ENCODE results near the gene NOL9.
"Not testable (repeated sequence)": the region's sequence is repeated elsewhere in the genome, so short reads cannot be mapped to it uniquely, and the experiment has no call there.

The NOL9 gene

GRCh38 chr1:6570987-6571386 lies 16.7 kb upstream of the NOL9 start:
- no peak for DNase-seq

- DNase-seq: no peak
Measured at GRCh38 chr1:6570100-6570499, 15.8 kb upstream of the NOL9 start.

- no peak for DNase-seq
Measured at GRCh38 chr1:6569033-6569432, 14.7 kb upstream of the NOL9 start.

GRCh38 chr1:6560267-6560666 lies 6.0 kb upstream of the NOL9 start:
- no peak for DNase-seq

- DNase-seq: not testable (repeated sequence)
Measured at GRCh38 chr1:6559161-6559560, 4.8 kb upstream of the NOL9 start.

- DNase-seq: no peak
Measured at GRCh38 chr1:6557597-6557996, 3.3 kb upstream of the NOL9 start.

GRCh38 chr1:6554907-6555778 lies 830 bp upstream of the NOL9 start, which contains the start of gene TAS1R1:
TAS1R1 (plus strand) TSS chr1:6555307; CDS start chr1:6555374, 67 bp downstream.
- DNase-seq: peak; percentile 26

- DNase-seq: no peak
Measured at GRCh38 chr1:6547301-6547700, 7.0 kb downstream of the NOL9 start.

- DNase-seq: no peak
Measured at GRCh38 chr1:6546326-6546725, 8.0 kb downstream of the NOL9 start.

GRCh38 chr1:6545276-6546112 lies 8.8 kb downstream of the NOL9 start:
- DNase-seq: no peak

GRCh38 chr1:6544831-6545230 lies 9.5 kb downstream of the NOL9 start:
- no peak for DNase-seq

GRCh38 chr1:6538956-6539355 lies 15.4 kb downstream of the NOL9 start:
- no peak for DNase-seq

- DNase-seq: no peak
Measured at GRCh38 chr1:6536291-6536690, 18.0 kb downstream of the NOL9 start.

GRCh38 chr1:6535214-6535613 lies 19.1 kb downstream of the NOL9 start:
- no peak for DNase-seq

- peak; percentile 49 for DNase-seq
Measured at GRCh38 chr1:6534248-6534822, 20.0 kb downstream of the NOL9 start.

GRCh38 chr1:6531996-6532395 lies 22.3 kb downstream of the NOL9 start:
- no peak for DNase-seq

- no peak for DNase-seq
Measured at GRCh38 chr1:6530504-6531160, 23.7 kb downstream of the NOL9 start.

- no peak for DNase-seq
Measured at GRCh38 chr1:6528492-6528891, 25.8 kb downstream of the NOL9 start.

- no peak for DNase-seq
Measured at GRCh38 chr1:6526316-6526715, 28.0 kb downstream of the NOL9 start.

- DNase-seq: peak; percentile 6
Measured at GRCh38 chr1:6523566-6523965, 30.7 kb downstream of the NOL9 start.

- no peak for DNase-seq
Measured at GRCh38 chr1:6521536-6521935, 32.8 kb downstream of the NOL9 start.

GRCh38 chr1:6519935-6520671 lies 34.2 kb downstream of the NOL9 start:
- DNase-seq: peak; percentile 91

All from NCI-H526 treated with DMSO at 0.1 percent for 48 hours (cell line).